CD4-positive, alpha-beta T cell (primary cell): ENCODE results near the gene FAM53A. TPM values are rescaled to one million over a fixed set of nuclear protein-coding genes. Genes with fewer than 3 reads are reported as not detected.

ENCODE experiments used
- ATAC-seq: fragments of 200-7000 bp; cut with Tn5 transposase; one replicate; pipeline ENCODE4 v1.10.0; 2022; ENCODE audit warnings: mild to moderate bottlenecking; ENCODE audit not compliant: poor library complexity
- CTCF ChIA-PET: fragments of 350-600 bp; sonication (Branson Sonifier 250); formaldehyde crosslinking; loops from one replicate; lab custom pipeline; 2021; ENCODE audit warnings: antibody characterized with exemption, inconsistent platforms; lab: Charles Lee
- POLR2A ChIA-PET: fragments of 350-600 bp; sonication (Branson Sonifier 250); formaldehyde crosslinking; loops from one replicate; lab custom pipeline; 2021; ENCODE audit warnings: antibody characterized with exemption, inconsistent platforms; lab: Charles Lee
- DNase-seq, 14 experiments: peaks; one replicate each; pipeline ENCODE4 v3.0.0-alpha.2; 2013 to 2020; ENCODE audit warnings: mixed read lengths in 2 of 14
- H3K27ac ChIP-seq, 2 donors: one replicate each; pipeline versions ENCODE4 v1.5.1 to v1.7.0; 2013; ENCODE audit warnings: low read length in 2 of 2, low read depth in 1 of 2, mild to moderate bottlenecking in 1 of 2
- H3K27me3 ChIP-seq, 2 experiments: 1 replicate in 1 of 2; 2 replicates in 1 of 2; pipeline versions ENCODE4 v1.6.1 to v1.7.0; 2013; ENCODE audit warnings: low read length in 2 of 2, control low read depth in 1 of 2, mild to moderate bottlenecking in 1 of 2, moderate library complexity in 1 of 2; ENCODE audit not compliant: insufficient read depth in 2 of 2, control insufficient read depth in 1 of 2
- H3K36me3 ChIP-seq: one replicate; pipeline ENCODE4 v1.6.1; 2013; ENCODE audit warnings: low read length, control low read depth; ENCODE audit not compliant: insufficient read depth
- H3K4me1 ChIP-seq: one replicate; pipeline ENCODE4 v1.6.1; 2013; ENCODE audit warnings: low read length, control low read depth; ENCODE audit not compliant: insufficient read depth
- H3K4me3 ChIP-seq: one replicate; pipeline ENCODE4 v1.5.1; 2013; ENCODE audit warnings: mild to moderate bottlenecking, low read length, moderate library complexity
- H3K9me3 ChIP-seq, 2 experiments: 1 replicate in 1 of 2; 2 replicates in 1 of 2; pipeline versions ENCODE4 v1.6.1 to v1.7.0; 2013; ENCODE audit warnings: low read length in 2 of 2, mild to moderate bottlenecking in 2 of 2, control low read depth in 1 of 2, moderate library complexity in 1 of 2; ENCODE audit not compliant: control insufficient read depth in 1 of 2, insufficient read depth in 1 of 2
- H3K27ac Mint-ChIP-seq: one replicate; pipeline ENCODE4 v1.8.0; 2020; ENCODE audit warnings: mixed read lengths
- H3K27me3 Mint-ChIP-seq: one replicate; pipeline ENCODE4 v1.8.0; 2021; ENCODE audit warnings: mixed read lengths
- H3K36me3 Mint-ChIP-seq: one replicate; pipeline ENCODE4 v1.8.0; 2021; ENCODE audit warnings: low read depth, mixed read lengths
- H3K4me1 Mint-ChIP-seq: one replicate; pipeline ENCODE4 v1.8.0; 2021; ENCODE audit warnings: low read depth, mixed read lengths
- H3K4me3 Mint-ChIP-seq: one replicate; pipeline ENCODE4 v1.8.0; 2020; ENCODE audit warnings: mild to moderate bottlenecking, mixed read lengths
- H3K9me3 Mint-ChIP-seq: one replicate; pipeline ENCODE4 v1.8.0; 2020; ENCODE audit warnings: mixed read lengths
- CTCF ChIP-seq: fragments of 200-600 bp; IDR thresholded peaks from one replicate; pipeline ENCODE4 v1.8.0; 2022; ENCODE audit warnings: antibody characterized with exemption, mild to moderate bottlenecking
- intact Hi-C, 2 experiments: fragments of 100-400 bp; cut with DNase I in 1 of 2; cut with micrococcal nuclease in 1 of 2; formaldehyde crosslinking; loops; one replicate each; pipeline versions ENCODE4 v1.15.1 to v1.9.0; 2023 to 2025; cut with DNase I, micrococcal nuclease
- total RNA-seq, 174 experiments: library from RNA in 2 of 174; stranded (reverse) in 2 of 174; gene quantifications; one replicate each; pipeline ENCODE4 v1.2.3 and lab custom pipeline; 2021 to 2026

FAM53A gene
- total RNA-seq, 2 experiments from 2014 or later = 0.93 to 2.4 TPM

- intact Hi-C loops = loop anchor here (1.0 to 10.0 kb wide), 12 partner anchors 10 to 753 kb away; partner anchors contain the start of genes CFAP99 (in 1 of the 2), FAM53A (in 1 of the 2), MAEA (in 1 of the 2) and NELFA (in 1 of the 2)
- Histone ChIP-seq H3K36me3 (peaks cover 25% of the 10 kb centered on the region), H3K4me3 (peak overlapping the region; percentile 84), H3K9me3 (no peaks in the 10 kb centered on the region), H3K4me1 (peaks cover 56% of the 10 kb centered on the region), H3K27me3 (no peaks in the 10 kb centered on the region), H3K27ac (peak overlapping the region; percentile 79 to 81)
- Mint-ChIP-seq H3K36me3 (peaks cover 41% of the 10 kb centered on the region), H3K4me1 (peaks cover 49% of the 10 kb centered on the region), H3K4me3 (peak overlapping the region; percentile 89), H3K27me3 (no peaks in the 10 kb centered on the region), H3K9me3 (no peaks in the 10 kb centered on the region), H3K27ac (peak overlapping the region; percentile 92)
- DNase-seq (peak in 5 of 14 experiments; percentile 12 to 64 (median 45)), ATAC-seq (peak; percentile 27)
- TF ChIP-seq CTCF = no peak
- POLR2A ChIA-PET = interaction anchor here (0.6 to 7.8 kb wide), 16 partner anchors 11 to 1037 kb away, joined by 3 to 205 read pairs (median 6); partner anchors contain the start of genes ATP5ME, FGFR3, GAK and LETM1
- CTCF ChIA-PET = interaction anchor here (0.6 to 4.2 kb wide), 4 partner anchors 8 to 145 kb away, joined by 3 to 36 read pairs (median 6); no protein-coding TSS in a partner anchor
Observed at GRCh38 chr4:1711571-1712215, 27.6 kb upstream of the FAM53A start.

DNA sequence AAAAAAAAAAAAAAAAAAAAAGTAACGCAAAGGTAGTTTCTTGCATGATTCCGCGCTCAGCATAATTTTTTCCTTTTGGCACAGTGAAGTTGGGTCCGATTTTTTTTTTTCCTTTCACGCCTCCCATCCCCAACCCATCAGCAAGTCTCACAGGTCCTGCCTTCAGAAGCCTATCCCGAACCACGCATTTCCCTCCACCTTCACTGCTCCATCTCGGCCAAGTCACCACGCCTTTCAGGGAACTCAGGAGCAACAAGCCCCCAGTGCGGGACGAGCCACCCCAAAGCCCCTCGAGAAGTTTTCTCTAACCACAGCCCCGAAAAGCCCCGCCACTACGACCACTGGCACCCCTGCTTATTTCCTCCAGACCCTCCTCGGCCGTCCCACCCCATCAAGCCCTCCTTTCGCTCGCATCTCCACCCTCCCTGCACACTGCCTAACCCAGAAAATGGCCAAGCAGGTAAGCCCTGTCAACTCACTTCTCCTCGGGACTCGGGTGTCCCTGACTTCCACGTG, 27.0 kb upstream of the FAM53A start:
- no peaks in the 10 kb centered on the region for H3K27me3 ChIP-seq
- Mint-ChIP-seq H3K9me3 (no peaks in the 10 kb centered on the region), H3K4me1 (peaks cover 49% of the 10 kb centered on the region), H3K36me3 (peaks cover 47% of the 10 kb centered on the region), H3K27ac (peak overlapping the region; percentile 92), H3K27me3 (no peaks in the 10 kb centered on the region), H3K4me3 (peak overlapping the region; percentile 89)
- POLR2A ChIA-PET = interaction anchor here (2.0 to 7.8 kb wide), 3 partner anchors 11 to 18 kb away, joined by 11 to 205 read pairs (median 47); partner anchors contain the start of genes TACC3 and TMEM129
- no peak for TF ChIP-seq CTCF
- peaks cover 25% of the 10 kb centered on the region for H3K36me3 ChIP-seq
- intact Hi-C loops = loop anchor here in 1 of 2 experiments (2.0 to 10.0 kb wide), 7 partner anchors 16 to 754 kb away; partner anchors contain the start of genes CFAP99, MAEA, NELFA and RNF4
- H3K9me3 ChIP-seq = no peaks in the 10 kb centered on the region
- peaks cover 53% of the 10 kb centered on the region for H3K4me1 ChIP-seq
- CTCF ChIA-PET = interaction anchor here (0.7 to 4.2 kb wide), 2 partner anchors 17 to 31 kb away, joined by 3 to 36 read pairs; no protein-coding TSS in a partner anchor
- DNase-seq (peak in 2 of 14 experiments; percentile 28 to 34), ATAC-seq (no peak)
- H3K27ac ChIP-seq = peak overlapping the region; percentile 79 to 81
- H3K4me3 ChIP-seq = peak overlapping the region; percentile 84

DNA sequence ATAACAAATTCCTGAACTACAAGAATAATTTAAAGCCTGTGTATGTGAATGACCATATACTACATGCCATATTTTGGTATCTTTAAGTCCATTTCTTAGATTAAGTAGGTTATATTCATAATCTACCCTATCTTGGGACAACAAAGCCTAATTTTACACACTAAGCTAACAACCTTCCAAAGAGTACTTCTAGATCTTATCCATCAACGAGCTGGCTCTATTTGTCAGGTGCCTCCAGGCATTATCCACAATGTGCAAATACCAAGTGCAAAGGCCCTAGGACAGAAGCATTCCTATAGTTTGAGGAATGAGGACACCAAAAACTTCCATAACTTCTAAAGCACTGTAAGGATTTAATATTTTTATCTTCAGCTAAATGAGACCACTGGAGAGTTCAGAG, 24.5 kb upstream of the FAM53A start:
- H3K27me3 Mint-ChIP-seq = no peaks in the 10 kb centered on the region
- H3K27me3 ChIP-seq = no peaks in the 10 kb centered on the region
- H3K27ac Mint-ChIP-seq = peak overlapping the region; percentile 92
- peaks cover 31% of the 10 kb centered on the region for H3K36me3 ChIP-seq
- ChIA-PET CTCF (interaction anchor here (4.2 kb wide), 1 partner anchor 15 kb away, joined by 36 read pairs; no protein-coding TSS in a partner anchor), POLR2A (interaction anchor here (7.8 kb wide), 1 partner anchor 14 kb away, joined by 205 read pairs; the partner anchor contains the start of genes TACC3 and TMEM129)
- H3K9me3 Mint-ChIP-seq = no peaks in the 10 kb centered on the region
- no peak overlapping the region for H3K27ac ChIP-seq
- TF ChIP-seq CTCF = no peak
- H3K4me1 ChIP-seq = peaks cover 32% of the 10 kb centered on the region
- no peaks in the 10 kb centered on the region for H3K9me3 ChIP-seq
- no peak for ATAC-seq
- H3K4me3 Mint-ChIP-seq = peak overlapping the region; percentile 52
- no peak overlapping the region for H3K4me3 ChIP-seq
- peaks cover 68% of the 10 kb centered on the region for H3K36me3 Mint-ChIP-seq
- no peak for DNase-seq
- intact Hi-C loops = no loop called here
- peaks cover 51% of the 10 kb centered on the region for H3K4me1 Mint-ChIP-seq
